K562 (cell line): ENCODE data around the gene CAMK2B. TPM values are rescaled to one million over a fixed set of nuclear protein-coding genes. Genes with fewer than 3 reads are reported as not detected.

Source experiments
- ATAC-seq: fragments of 200-7000 bp; cut with Tn5 transposase; 3 replicates; pipeline ENCODE4 v1.9.1; 2020; ENCODE audit warnings: moderate library complexity
- BruUV-seq: library from RNA; stranded (reverse); fragments of 400-500 nt; replicated peaks from 2 replicates; lab custom pipeline; 2021; lab: Mats Ljungman, UMichigan
- CTCF ChIA-PET: fragments of 300-600 bp; formaldehyde crosslinking; extraction: SDS; loops from one replicate; lab custom pipeline; 2021; ENCODE audit warnings: low intra/inter-chr PET ratio; lab: Yijun Ruan, JAX
- POLR2A ChIA-PET: fragments of 300-600, 350-650 bp; sonication (Branson Sonifier 250); formaldehyde crosslinking; extraction: SDS; loops from one replicate; lab custom pipeline; 2021; ENCODE audit warnings: antibody characterized with exemption, inconsistent platforms; lab: Yijun Ruan, JAX
- DNase-seq, 4 experiments: peaks; one replicate each; pipeline versions ENCODE4 v3.0.0 to v3.0.0-alpha.2; 2011 to 2018; ENCODE audit warnings: low spot score in 3 of 4, mixed read lengths in 3 of 4; ENCODE audit errors: extremely low read depth in 1 of 4
- FAIRE-seq: peaks from 2 replicates; lab custom pipeline; 2011; peaks lifted over from hg19 to GRCh38; lab: Jason Lieb, UNC
- H2AFZ ChIP-seq: 2 replicates; pipeline ENCODE4 v1.6.0; 2011; ENCODE audit warnings: low read depth, low read length, control low read depth, inconsistent platforms
- H3K27ac ChIP-seq: fragments of 200-600 bp; 3 replicates; pipeline ENCODE4 v1.8.0; 2011; ENCODE audit warnings: low read depth, mild to moderate bottlenecking, control low read depth, inconsistent platforms, low read length, moderate library complexity, mixed read lengths; ENCODE audit errors: extremely low read depth
- H3K27me3 ChIP-seq, 2 experiments: fragments of 300-600 bp in 1 of 2; 2 replicates in 1 of 2; 3 replicates in 1 of 2; pipeline versions ENCODE4 v1.6.0 to v1.8.0; 2011; ENCODE audit warnings: inconsistent platforms in 2 of 2, low read length in 2 of 2, mild to moderate bottlenecking in 1 of 2, mixed read lengths in 1 of 2, moderate library complexity in 1 of 2; ENCODE audit not compliant: control insufficient read depth in 2 of 2, insufficient read depth in 2 of 2
- H3K36me3 ChIP-seq: fragments of 300-600 bp; 3 replicates; pipeline ENCODE4 v1.8.0; 2011; ENCODE audit warnings: mild to moderate bottlenecking, low read length, inconsistent platforms; ENCODE audit not compliant: control insufficient read depth, insufficient read depth
- H3K4me1 ChIP-seq, 2 experiments: fragments of 200-600 bp in 1 of 2; replicated peaks in 1 of 2; 2 replicates in 1 of 2; 3 replicates in 1 of 2; pipeline versions ENCODE4 v1.5.1 to v1.8.0; 2011; ENCODE audit warnings: inconsistent platforms in 2 of 2, low read length in 2 of 2, mild to moderate bottlenecking in 1 of 2, mixed read lengths in 1 of 2, moderate library complexity in 1 of 2; ENCODE audit not compliant: control insufficient read depth in 2 of 2, insufficient read depth in 2 of 2
- H3K4me2 ChIP-seq: 2 replicates; pipeline ENCODE4 v1.6.1; 2011; ENCODE audit warnings: low read length, control low read depth, inconsistent platforms, mixed read lengths; ENCODE audit not compliant: insufficient read depth
- H3K4me3 ChIP-seq: fragments of 200-600 bp; sonication (generic), shearing (Covaris generic); 2 replicates; pipeline ENCODE4 v1.5.1; 2016; ENCODE audit warnings: control low read depth, inconsistent platforms
- H3K79me2 ChIP-seq: fragments of 200-600 bp; 3 replicates; pipeline ENCODE4 v1.8.0; 2011; ENCODE audit warnings: low read length, inconsistent platforms; ENCODE audit not compliant: control insufficient read depth, insufficient read depth
- H3K9ac ChIP-seq, 2 experiments: 2 replicates each; pipeline versions ENCODE4 v1.6.0 to v1.6.1; 2011; ENCODE audit warnings: low read depth in 2 of 2, low read length in 2 of 2, control low read depth in 1 of 2, inconsistent platforms in 1 of 2, mild to moderate bottlenecking in 1 of 2, mixed read lengths in 1 of 2; ENCODE audit not compliant: insufficient read depth in 1 of 2
- H3K9me1 ChIP-seq: one replicate; pipeline ENCODE4 v1.6.0; 2011; ENCODE audit warnings: inconsistent platforms, mild to moderate bottlenecking, low read length, moderate library complexity; ENCODE audit not compliant: control insufficient read depth, insufficient read depth
- H3K9me3 ChIP-seq: replicated peaks from 2 replicates; pipeline ENCODE4 v1.5.1; 2011; ENCODE audit warnings: low read depth, low read length, inconsistent platforms; ENCODE audit not compliant: control insufficient read depth, insufficient read depth
- H4K20me1 ChIP-seq: replicated peaks from 2 replicates; pipeline ENCODE4 v1.6.1; 2011; ENCODE audit warnings: low read length, inconsistent platforms, mixed read lengths; ENCODE audit not compliant: control insufficient read depth, insufficient read depth
- CCAR2 ChIP-seq: fragments of 200-400 bp; formaldehyde crosslinking; IDR thresholded peaks from 2 replicates; pipeline ENCODE4 v1.6.1; 2017; ENCODE audit warnings: mild to moderate bottlenecking, low read depth, low read length
- CTCF ChIP-seq, 3 experiments: IDR thresholded peaks in 2 of 3; conservative IDR thresholded peaks in 1 of 3; 2 replicates each; pipeline ENCODE4 v1.5.1; 2011 to 2012; ENCODE audit warnings: low read length in 3 of 3, mild to moderate bottlenecking in 3 of 3, control low read depth in 2 of 3, improper control_type of control experiment in 1 of 3, inconsistent platforms in 1 of 3, low read depth in 1 of 3, mixed read lengths in 1 of 3, moderate library complexity in 1 of 3; ENCODE audit not compliant: insufficient read depth in 2 of 3
- GTF2F1 ChIP-seq: IDR thresholded peaks from 2 replicates; pipeline ENCODE4 v1.6.1; 2011; ENCODE audit warnings: low read depth, low read length, improper control_type of control experiment
- PHF20 ChIP-seq: fragments of 450-650 bp; IDR thresholded peaks from 2 replicates; pipeline ENCODE4 v1.6.1; 2018; ENCODE audit not compliant: partially characterized antibody
- RBM22 ChIP-seq: fragments of 200-400 bp; formaldehyde crosslinking; IDR thresholded peaks from 2 replicates; pipeline ENCODE4 v1.6.1; 2018; ENCODE audit warnings: low read length, low read depth; ENCODE audit not compliant: poor library complexity, severe bottlenecking
- ZBTB7A ChIP-seq: IDR thresholded peaks from 2 replicates; pipeline ENCODE4 v1.6.1; 2011; ENCODE audit warnings: low read depth, mild to moderate bottlenecking, low read length, moderate library complexity, borderline replicate concordance; ENCODE audit not compliant: control insufficient read depth
- ZSCAN32 ChIP-seq: fragments of 450-650 bp; formaldehyde crosslinking; IDR thresholded peaks from 2 replicates; pipeline ENCODE4 v1.4.0; 2020; ENCODE audit warnings: mild to moderate bottlenecking, moderate library complexity
- WGBS: fragments of 100-300 bp; shearing (Covaris generic); methylation state at CpG from one replicate; pipeline ENCODE4 v1.1.6; 2016; ENCODE audit warnings: low coverage, mixed read lengths; ENCODE audit not compliant: insufficient coverage; ENCODE audit errors: missing lambda C conversion rate; 5-methylcytosine and 5-hydroxymethylcytosine counted together
- in situ Hi-C: fragments of 300-500 bp; cut with MboI; formaldehyde crosslinking; loops from 4 replicates; pipeline ENCODE4 v1.15.0; 2018; ENCODE audit warnings: inconsistent platforms, mixed read lengths
- intact Hi-C: fragments of 100-400 bp; cut with micrococcal nuclease; formaldehyde crosslinking; loops from 2 replicates; pipeline ENCODE4 v1.14.2; 2022
- polyA plus RNA-seq, 8 experiments: library from polyadenylated mRNA; depleted of rRNA in 4 of 8; stranded (reverse) in 5 of 8; unstranded in 3 of 8; fragments of >200 nt; fragmentation: Nextera tagmentation in 2 of 8; fragmentation: Illumina TruSeq in 1 of 8; extraction: Ambion mirVana in 2 of 8; extraction: Trizol in 1 of 8; gene quantifications; 2 replicates each; pipeline versions ENCODE4 v1.2.1 to v1.2.3, GENCODE V29; 2011 to 2014; ENCODE audit warnings: inconsistent platforms in 1 of 8, missing spikeins in 1 of 8
- total RNA-seq, 7 experiments: library from RNA; depleted of rRNA in 6 of 7; stranded (reverse); fragments of >200 nt in 6 of 7; fragmentation: Illumina TruSeq in 2 of 7; extraction: Trizol in 2 of 7; gene quantifications; 2 replicates each; pipeline versions ENCODE4 v1.2.1 to v1.2.3, GENCODE V29; 2011 to 2021; ENCODE audit warnings: low replicate concordance in 1 of 7

The CAMK2B gene
- total and polyA plus RNA-seq, 9 of the 15 experiments (the other 6 are each of a cell fraction or from before 2014, with no cell fraction given): 0.04 to 0.09 (median 0.05) TPM; not detected in 4

DNA sequence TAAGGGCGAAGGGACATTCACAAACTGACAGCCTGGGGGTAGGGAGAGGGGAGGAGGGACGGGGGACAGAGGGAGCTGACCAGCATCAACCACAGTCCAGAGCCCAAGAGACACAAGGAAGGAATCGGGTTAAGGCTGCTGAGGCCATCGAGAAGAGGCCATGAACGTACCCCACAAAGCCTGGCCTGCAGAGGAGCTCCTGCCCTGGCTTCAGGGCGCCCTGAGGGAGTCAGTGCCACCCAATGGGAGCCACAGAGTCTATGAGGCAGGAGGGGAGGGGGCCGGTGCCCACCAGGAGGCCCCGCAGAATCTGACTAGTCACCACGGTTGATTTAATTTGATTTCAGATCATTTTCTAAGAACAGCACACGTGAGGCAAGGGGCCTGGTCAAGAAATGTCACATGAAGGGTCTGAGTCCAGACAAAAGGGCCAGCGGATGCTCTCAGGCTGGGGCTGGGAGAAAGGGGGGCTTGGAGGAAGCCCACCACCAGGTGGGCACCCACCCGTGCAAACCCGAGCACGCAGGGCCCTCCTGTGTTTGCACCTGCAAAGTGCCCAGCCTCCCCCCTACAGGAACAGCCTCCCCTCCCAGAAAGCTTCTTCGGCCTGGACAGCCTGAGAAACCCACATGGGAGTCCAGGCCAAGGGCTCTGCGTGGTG is 40.4 kb downstream of the CAMK2B start:
- TF ChIP-seq GTF2F1 (no peak), ZBTB7A (no peak), RBM22 (no peak), CCAR2 (no peak), PHF20 (no peak), CTCF (IDR thresholded peaks at IDR 0.05 in 2 of 3, conservative IDR thresholded peaks at IDR 0.05 in 1 of 3; ENCODE audit: insufficient read depth in 2 of 3, low read depth in 1 of 3, low read length in 3 of 3) (no peak), ZSCAN32 (CRISPR knock-in tag) (no peak)
- ChIA-PET CTCF (no interaction called here), POLR2A (interaction anchor here (0.6 to 1.3 kb wide), 4 partner anchors 14 to 60 kb away, joined by 3 to 4 read pairs (median 3); no protein-coding TSS in a partner anchor)
- Histone ChIP-seq H3K4me2 (no peak overlapping the region), H3K9ac (no peak overlapping the region), H3K36me3 (no peaks in the 10 kb centered on the region), H2AFZ (no peak overlapping the region), H3K9me3 (no peaks in the 10 kb centered on the region), H3K4me3 (no peak overlapping the region), H4K20me1 (peaks cover 7% of the 10 kb centered on the region), H3K27me3 (peaks cover 44 to 94% of the 10 kb centered on the region in 2 experiments; a peak in 4 of 5 replicates), H3K4me1 (peaks cover 0 to 43% of the 10 kb centered on the region in 2 experiments; a peak in 4 of 5 replicates), H3K27ac (no peak overlapping the region), H3K79me2 (no peaks in the 10 kb centered on the region), H3K9me1 (no peaks in the 10 kb centered on the region)
- no TSS peak for BruUV-seq
- intact Hi-C loops (no loop called here), in situ Hi-C loops (no loop called here)
- ATAC-seq: no peak
- DNase-seq: no peak
- FAIRE-seq: no peak
- WGBS: 15% methylated on average over 13 of the region's 16 CpGs
